ENCODE data around the gene PTPRG.

DNA sequence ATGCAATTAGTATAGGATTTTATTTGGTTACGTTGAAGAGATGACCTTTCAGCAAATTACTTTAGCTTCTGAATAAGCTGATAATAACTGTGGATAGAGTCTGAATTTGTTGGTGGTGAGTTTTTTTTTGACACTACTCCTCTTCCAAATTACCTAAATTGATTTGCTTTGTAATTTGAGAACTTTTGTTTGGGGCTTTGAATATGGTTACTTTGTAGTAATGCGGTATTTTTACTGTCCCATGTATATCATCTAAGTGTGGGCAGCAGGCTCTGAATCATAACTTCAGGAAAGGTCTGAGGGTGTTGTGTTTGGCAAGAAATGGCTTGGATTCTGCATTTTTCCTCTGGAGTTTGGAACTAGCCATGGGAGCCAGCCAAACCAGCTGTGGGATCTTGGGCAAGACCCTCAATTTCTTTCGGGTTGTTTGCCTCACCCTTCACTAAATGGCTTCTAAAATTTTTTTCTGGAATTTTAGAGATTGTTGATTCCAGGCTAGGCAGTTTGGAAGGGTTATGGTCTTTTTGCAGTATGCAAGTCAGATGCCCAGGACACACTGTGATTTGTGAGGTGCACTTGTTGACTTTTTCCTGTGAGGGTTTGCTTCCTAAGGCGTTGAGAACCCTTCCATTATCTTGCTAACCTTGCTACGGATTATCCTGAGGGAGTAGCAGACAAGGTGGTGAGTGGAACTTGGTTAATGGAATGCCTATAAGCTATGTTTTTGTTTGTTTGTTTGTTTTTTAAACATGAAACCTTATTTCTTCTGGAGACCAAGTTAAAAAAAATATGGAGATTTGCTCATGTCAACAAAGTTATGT, 10.4 kb downstream of the PTPRG start:
- TF ChIP-seq, protein P1, sequence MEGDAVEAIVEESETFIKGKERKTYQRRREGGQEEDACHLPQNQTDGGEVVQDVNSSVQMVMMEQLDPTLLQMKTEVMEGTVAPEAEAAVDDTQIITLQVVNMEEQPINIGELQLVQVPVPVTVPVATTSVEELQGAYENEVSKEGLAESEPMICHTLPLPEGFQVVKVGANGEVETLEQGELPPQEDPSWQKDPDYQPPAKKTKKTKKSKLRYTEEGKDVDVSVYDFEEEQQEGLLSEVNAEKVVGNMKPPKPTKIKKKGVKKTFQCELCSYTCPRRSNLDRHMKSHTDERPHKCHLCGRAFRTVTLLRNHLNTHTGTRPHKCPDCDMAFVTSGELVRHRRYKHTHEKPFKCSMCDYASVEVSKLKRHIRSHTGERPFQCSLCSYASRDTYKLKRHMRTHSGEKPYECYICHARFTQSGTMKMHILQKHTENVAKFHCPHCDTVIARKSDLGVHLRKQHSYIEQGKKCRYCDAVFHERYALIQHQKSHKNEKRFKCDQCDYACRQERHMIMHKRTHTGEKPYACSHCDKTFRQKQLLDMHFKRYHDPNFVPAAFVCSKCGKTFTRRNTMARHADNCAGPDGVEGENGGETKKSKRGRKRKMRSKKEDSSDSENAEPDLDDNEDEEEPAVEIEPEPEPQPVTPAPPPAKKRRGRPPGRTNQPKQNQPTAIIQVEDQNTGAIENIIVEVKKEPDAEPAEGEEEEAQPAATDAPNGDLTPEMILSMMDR (IDR thresholded peaks at IDR 0.05; ENCODE audit: poor library complexity): no peak
- TF ChIP-seq EZH2 (IDR thresholded peaks at IDR 0.05; ENCODE audit: borderline replicate concordance) (no peak), EZH2phosphoT487 (IDR thresholded peaks at IDR 0.05; ENCODE audit: low read depth, severe bottlenecking, unreplicated experiment) (no peak)
